Hepatocyte (in vitro differentiated cells): ENCODE measurements around the gene CDH4.

ENCODE experiments used
- CTCF ChIP-seq: fragments of 200-600 bp; sonication (generic); IDR thresholded peaks from 2 replicates; pipeline ENCODE4 v1.5.1; 2016; ENCODE audit warnings: antibody characterized with exemption, mild to moderate bottlenecking; ENCODE audit not compliant: poor library complexity
- EZH2 ChIP-seq: fragments of 200-600 bp; sonication (generic); IDR thresholded peaks from 2 replicates; pipeline ENCODE4 v1.6.1; 2016; ENCODE audit warnings: antibody characterized with exemption, mild to moderate bottlenecking, borderline replicate concordance

- TF ChIP-seq EZH2 (no peak), CTCF (no peak)
Measured at GRCh38 chr20:61518424-61518951, 266.4 kb downstream of the CDH4 start.
